ENCODE data around the gene FAM163B.

GRCh38 chr9:133529457-133529856 is 79.7 kb downstream of the FAM163B start:
- TF ChIP-seq CTCF (IDR thresholded peaks at IDR 0.05): no peak
- TF ChIP-seq POLR2A (IDR thresholded peaks at IDR 0.05): no peak
- no peak for TF ChIP-seq POLR2AphosphoS5 (IDR thresholded peaks at IDR 0.05)
